ENCODE measurements around the gene LDLRAD4. TPM values are rescaled to one million over a fixed set of nuclear protein-coding genes. Genes with fewer than 3 reads are reported as not detected.
A peak's percentile ranks its signal among the peaks of the same experiment; 100 is the strongest.

Gene LDLRAD4
- total RNA-seq, 2 donors from 2014 or later = 33.1 to 41.2 TPM

DNA sequence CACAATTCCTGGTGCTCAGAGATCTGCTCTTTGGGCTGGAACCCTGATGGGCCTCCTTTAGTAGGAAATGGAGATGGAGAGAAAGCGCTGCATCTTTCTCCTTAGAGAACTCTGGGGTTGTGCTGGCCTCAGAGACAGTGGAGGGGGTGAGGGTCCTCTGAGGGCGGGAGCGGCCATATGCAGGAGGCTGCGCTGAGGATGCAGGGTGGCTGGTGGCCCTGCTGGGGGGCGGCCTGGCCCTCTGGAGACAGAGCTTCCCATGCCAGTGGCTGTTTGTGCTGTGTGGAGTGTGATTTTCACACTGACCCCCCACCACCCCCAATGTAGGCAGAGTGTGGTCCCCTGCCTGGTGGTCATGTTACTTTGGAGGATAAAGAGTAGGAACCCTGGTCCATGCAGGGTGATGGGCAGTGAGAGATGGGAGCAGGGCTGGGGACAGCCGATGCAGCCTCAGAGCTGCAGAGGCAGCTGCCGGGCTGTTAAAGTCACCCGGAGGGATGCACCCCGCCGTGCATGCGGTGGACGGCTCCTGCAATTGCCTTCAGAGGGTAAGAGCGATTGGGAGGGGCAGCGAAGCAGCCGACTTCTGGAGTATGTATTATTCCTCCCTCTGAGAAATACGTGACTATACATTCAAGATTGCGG lies 313.2 kb downstream of the LDLRAD4 start:
- no peak for DNase-seq (ENCODE audit: low spot score)
- Histone ChIP-seq H3K27me3 (no peaks in the 10 kb centered on the region), H3K4me1 (peaks cover 0 to 22% of the 10 kb centered on the region in 2 donors), H3K27ac (peak overlapping the region in 1 of 2 donors; percentile 30), H3K4me3 (no peak overlapping the region), H3K36me3 (no peaks in the 10 kb centered on the region), H3K9me3 (no peaks in the 10 kb centered on the region)
- TF ChIP-seq, protein P1, sequence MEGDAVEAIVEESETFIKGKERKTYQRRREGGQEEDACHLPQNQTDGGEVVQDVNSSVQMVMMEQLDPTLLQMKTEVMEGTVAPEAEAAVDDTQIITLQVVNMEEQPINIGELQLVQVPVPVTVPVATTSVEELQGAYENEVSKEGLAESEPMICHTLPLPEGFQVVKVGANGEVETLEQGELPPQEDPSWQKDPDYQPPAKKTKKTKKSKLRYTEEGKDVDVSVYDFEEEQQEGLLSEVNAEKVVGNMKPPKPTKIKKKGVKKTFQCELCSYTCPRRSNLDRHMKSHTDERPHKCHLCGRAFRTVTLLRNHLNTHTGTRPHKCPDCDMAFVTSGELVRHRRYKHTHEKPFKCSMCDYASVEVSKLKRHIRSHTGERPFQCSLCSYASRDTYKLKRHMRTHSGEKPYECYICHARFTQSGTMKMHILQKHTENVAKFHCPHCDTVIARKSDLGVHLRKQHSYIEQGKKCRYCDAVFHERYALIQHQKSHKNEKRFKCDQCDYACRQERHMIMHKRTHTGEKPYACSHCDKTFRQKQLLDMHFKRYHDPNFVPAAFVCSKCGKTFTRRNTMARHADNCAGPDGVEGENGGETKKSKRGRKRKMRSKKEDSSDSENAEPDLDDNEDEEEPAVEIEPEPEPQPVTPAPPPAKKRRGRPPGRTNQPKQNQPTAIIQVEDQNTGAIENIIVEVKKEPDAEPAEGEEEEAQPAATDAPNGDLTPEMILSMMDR (IDR thresholded peaks at IDR 0.05) = no peak

DNA sequence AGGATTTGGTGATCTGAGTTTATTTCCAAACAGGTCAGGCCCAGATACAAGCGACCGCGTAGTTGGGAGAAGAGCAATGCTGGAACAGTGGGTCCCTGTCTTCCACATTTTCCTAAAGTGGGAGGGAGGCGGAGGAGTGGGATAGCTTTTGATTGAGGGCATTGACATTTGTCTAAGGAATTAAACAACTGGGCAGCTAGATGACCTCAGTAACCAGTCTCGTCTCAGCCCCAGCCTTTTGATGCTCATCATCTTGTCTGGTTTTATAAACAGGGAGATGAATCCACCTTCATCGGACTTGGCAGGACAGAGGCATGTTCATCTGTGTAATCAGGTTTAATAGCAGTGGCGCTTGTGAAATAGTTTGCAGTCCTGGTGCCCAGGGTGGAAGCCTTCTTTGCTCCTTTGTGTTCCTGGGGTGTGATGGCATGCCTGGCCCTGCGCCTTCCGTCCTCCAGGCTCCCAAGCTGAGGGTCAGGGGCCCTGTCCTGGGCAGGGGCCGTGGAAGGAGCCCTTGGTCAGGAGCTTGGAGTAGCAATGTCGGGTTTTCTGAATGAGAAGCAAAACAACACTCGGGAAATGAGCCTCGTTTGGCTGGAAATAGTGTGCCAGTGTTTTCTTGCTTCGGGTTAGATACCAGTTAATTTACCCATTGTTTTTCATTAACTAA lies 314.0 kb downstream of the LDLRAD4 start:
- H3K9me3 ChIP-seq = no peaks in the 10 kb centered on the region
- peak overlapping the region in 1 of 2 donors; percentile 30 for H3K27ac ChIP-seq
- H3K4me3 ChIP-seq = no peak overlapping the region
- H3K4me1 ChIP-seq = peaks cover 0 to 22% of the 10 kb centered on the region in 2 donors
- peak; percentile 56 for DNase-seq (ENCODE audit: low spot score)
- H3K36me3 ChIP-seq = no peaks in the 10 kb centered on the region
- H3K27me3 ChIP-seq = no peaks in the 10 kb centered on the region
- TF ChIP-seq, protein P1 (IDR thresholded peaks at IDR 0.05) = no peak

DNA sequence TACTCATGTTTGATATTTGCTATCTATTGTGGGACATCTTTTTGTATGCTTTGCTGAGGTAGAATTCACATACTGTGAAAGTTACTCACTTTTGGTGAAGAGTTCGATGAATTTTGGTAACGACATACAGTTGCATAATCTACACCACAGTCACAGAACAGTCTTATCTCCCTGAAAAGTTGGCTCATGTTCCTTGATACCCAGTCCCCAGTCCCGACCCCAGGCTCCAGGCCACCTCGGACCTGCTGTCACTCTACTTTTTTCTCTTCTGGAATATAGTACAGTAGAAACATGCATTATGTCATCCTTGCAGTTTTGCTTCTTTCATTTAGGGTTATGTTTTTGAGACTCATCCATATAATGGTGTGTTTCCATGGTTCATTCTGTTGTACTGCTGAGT lies 316.1 kb downstream of the LDLRAD4 start:
- no peaks in the 10 kb centered on the region for H3K27me3 ChIP-seq
- peak; percentile 26 for DNase-seq (ENCODE audit: low spot score)
- TF ChIP-seq, protein P1 (IDR thresholded peaks at IDR 0.05) = no peak
- H3K36me3 ChIP-seq = no peaks in the 10 kb centered on the region
- H3K4me3 ChIP-seq = no peak overlapping the region
- peaks cover 0 to 34% of the 10 kb centered on the region in 2 donors for H3K4me1 ChIP-seq
- H3K9me3 ChIP-seq = no peaks in the 10 kb centered on the region
- no peak overlapping the region for H3K27ac ChIP-seq

DNA sequence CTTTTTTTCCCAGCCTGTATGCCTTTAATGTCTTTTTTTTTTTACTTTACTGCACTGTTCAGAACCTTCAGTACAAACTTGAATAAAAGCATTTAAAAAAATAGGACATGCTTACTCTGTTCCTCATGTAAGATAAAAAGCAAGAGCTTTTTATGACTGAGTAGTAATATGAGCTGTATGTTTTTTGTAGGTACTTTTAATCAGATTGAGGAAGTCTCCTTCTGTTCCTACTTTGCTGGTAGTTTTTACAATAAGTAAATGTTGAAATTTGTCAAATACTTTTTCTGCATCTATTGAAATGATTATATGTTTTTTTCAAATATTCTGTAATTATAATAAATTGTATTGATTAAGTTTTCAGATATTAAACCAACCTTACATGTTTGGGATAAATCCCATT lies 318.0 kb downstream of the LDLRAD4 start:
- H3K4me3 ChIP-seq = no peak overlapping the region
- TF ChIP-seq, protein P1 (IDR thresholded peaks at IDR 0.05) = no peak
- no peaks in the 10 kb centered on the region for H3K9me3 ChIP-seq
- no peaks in the 10 kb centered on the region for H3K27me3 ChIP-seq
- no peak overlapping the region for H3K27ac ChIP-seq
- H3K36me3 ChIP-seq = no peaks in the 10 kb centered on the region
- no peak for DNase-seq (ENCODE audit: low spot score)
- H3K4me1 ChIP-seq = peaks cover 0 to 39% of the 10 kb centered on the region in 2 donors

DNA sequence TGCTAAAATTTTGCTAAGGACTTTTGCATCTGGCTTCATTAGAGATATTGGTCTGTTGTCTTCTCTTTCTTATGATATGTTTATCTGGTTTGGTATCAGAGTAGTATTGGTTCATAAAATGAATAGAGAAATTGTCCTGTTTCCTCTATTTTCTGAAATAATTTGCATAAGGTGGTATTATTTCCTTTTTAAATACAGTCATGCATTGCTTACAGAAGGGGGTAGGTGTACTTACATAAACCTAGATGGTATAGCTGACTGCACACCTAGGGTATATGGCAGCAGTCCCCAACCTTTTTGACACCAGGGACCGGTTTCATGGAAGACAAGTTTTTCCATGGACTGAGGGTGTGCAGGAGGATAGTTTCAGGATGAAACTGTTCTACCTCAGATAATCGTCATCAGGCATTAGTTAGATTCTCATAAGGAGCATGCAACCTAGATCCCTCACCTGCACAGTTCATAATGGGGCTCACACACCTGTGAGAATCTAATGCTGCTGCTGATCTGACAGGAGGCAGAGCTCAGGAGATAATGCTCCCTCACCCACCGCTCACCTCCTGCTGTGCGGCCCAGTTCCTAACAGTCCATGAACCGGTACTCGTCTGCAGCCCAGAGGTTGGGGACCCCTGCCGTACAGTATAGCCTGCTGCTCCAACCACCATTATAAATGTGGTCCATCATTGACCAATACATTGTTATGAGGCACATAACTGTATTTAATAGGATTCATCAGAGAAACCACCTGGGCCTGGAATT lies 318.6 kb downstream of the LDLRAD4 start:
- DNase-seq (ENCODE audit: low spot score) = peak; percentile 36
- TF ChIP-seq, protein P1 (IDR thresholded peaks at IDR 0.05) = no peak
- Histone ChIP-seq H3K4me3 (no peak overlapping the region), H3K27me3 (no peaks in the 10 kb centered on the region), H3K27ac (no peak overlapping the region), H3K4me1 (peaks cover 0 to 45% of the 10 kb centered on the region in 2 donors), H3K9me3 (no peaks in the 10 kb centered on the region), H3K36me3 (no peaks in the 10 kb centered on the region)
